GM20000 (cell line): ENCODE measurements around the gene TIAM1.

Experiments used
- DNase-seq: peaks from one replicate; pipeline ENCODE4 v3.0.0; 2012; ENCODE audit warnings: low spot score
- CTCF ChIP-seq: IDR thresholded peaks from 2 replicates; pipeline ENCODE4 v1.5.1; 2012; ENCODE audit warnings: mild to moderate bottlenecking, control low read depth; ENCODE audit errors: extremely low read depth, missing control alignments

Gene TIAM1

GRCh38 chr21:31346256-31346821 is 2.3 kb upstream of the TIAM1 start:
- no peak for TF ChIP-seq CTCF
- DNase-seq, result no peak

GRCh38 chr21:31345136-31345535 is 1.1 kb upstream of the TIAM1 start:
- TF ChIP-seq CTCF, result no peak
- no peak for DNase-seq

- TF ChIP-seq CTCF, result no peak
- DNase-seq, result no peak
Observed at GRCh38 chr21:31343030-31343510, 991 bp downstream of the TIAM1 start.

- no peak for TF ChIP-seq CTCF
- DNase-seq, result no peak
Observed at GRCh38 chr21:31342348-31342747, 1.7 kb downstream of the TIAM1 start.

- no peak for TF ChIP-seq CTCF
- DNase-seq, result no peak
Observed at GRCh38 chr21:31340942-31341487, 3.0 kb downstream of the TIAM1 start.

GRCh38 chr21:31340514-31340913 is 3.5 kb downstream of the TIAM1 start:
- TF ChIP-seq CTCF, result no peak
- no peak for DNase-seq

- TF ChIP-seq CTCF, result no peak
- DNase-seq, result no peak
Observed at GRCh38 chr21:31339721-31340120, 4.3 kb downstream of the TIAM1 start.
